GM12872 (cell line): Measurements from ENCODE around the gene AGAP2.

Experiments used
- CTCF ChIP-seq: IDR thresholded peaks from 3 replicates; pipeline ENCODE4 v1.5.1; 2011; ENCODE audit warnings: low read depth, mild to moderate bottlenecking, low read length, moderate library complexity; ENCODE audit not compliant: insufficient read depth

The AGAP2 gene

DNA sequence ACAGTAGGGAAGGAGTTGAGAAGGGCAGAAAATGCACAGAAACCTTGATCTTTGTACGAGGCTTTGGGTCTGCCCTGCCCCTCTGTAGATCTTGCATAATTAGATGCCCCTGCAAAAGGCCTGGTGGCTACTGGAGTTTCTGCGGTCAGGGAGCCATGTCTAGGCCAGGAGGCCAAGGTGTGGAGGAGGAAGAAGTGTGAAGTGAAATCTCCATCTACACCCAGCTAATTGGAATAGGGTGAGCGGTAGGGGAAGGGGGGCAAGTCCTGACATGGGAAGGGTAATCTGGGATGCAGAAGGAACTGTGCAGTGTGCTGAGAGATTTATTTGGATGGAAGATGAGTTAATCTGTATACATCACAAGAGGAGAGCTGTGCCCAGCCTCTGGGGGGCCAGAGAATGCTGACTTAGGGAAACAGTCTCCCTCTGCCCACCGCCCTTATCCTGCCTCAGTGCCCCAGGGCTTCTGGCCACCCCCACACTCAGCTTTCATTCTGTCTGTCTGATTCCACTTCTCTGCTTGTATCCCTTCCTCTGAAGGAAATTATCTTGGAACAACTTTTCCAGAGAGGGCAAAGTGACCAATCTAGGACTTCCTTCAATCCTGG is 23.0 kb upstream of the AGAP2 start:
- TF ChIP-seq CTCF = no peak

DNA sequence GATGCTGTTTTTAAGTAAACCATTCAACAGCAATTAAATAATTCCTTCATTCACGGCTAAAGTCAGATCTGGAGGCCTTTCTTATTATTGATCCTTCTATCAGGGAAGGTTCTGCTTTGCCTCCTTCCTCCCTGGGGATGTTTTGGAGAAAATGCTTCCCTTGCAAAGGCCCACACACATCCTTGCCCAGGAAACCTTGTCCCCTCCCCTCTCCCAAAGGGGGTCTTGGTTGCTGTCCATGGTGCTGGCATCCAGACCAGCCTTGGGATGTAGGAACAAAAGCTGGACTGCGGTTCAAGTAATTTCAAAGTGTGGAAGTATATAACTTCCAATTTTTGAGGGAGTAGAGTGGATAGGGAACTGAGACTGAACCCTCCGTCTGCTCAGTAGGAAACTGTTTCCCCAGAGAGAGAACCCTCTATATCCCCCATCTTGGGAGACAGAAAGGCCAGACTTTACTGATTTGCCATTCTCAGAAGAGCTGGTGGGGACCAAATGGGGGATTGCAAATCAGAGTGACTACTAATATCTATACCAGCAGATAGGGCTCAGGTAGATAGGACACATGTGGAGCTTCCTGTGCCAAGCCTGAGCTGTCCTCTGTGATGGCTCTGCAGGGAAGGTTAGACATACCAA is 21.9 kb upstream of the AGAP2 start:
- TF ChIP-seq CTCF = no peak

GRCh38 chr12:57759360-57759980 is 20.9 kb upstream of the AGAP2 start:
- peak; percentile 66 for TF ChIP-seq CTCF

- TF ChIP-seq CTCF = no peak
These were observed 20.2 kb upstream of the AGAP2 start for GRCh38 chr12:57758552-57759359.

DNA sequence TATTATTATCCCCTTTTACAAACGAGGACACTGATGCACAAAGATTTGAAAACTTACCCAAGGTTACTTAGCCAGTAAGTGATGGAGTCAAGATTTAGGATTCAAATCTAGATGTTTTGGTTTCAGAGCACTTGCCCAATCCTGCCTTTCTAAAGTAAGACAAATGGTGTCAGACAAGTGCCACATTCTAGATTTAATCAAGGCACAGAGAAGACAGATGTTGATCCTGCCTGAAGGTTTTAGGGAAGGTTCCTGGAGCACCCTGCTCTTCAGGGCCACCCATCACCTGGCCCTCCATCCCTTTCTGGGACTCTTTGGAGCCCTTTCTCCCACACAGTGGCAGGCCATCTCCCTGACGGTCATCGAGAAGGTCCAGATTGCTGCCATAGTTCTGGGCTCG is 19.2 kb upstream of the AGAP2 start:
- no peak for TF ChIP-seq CTCF

DNA sequence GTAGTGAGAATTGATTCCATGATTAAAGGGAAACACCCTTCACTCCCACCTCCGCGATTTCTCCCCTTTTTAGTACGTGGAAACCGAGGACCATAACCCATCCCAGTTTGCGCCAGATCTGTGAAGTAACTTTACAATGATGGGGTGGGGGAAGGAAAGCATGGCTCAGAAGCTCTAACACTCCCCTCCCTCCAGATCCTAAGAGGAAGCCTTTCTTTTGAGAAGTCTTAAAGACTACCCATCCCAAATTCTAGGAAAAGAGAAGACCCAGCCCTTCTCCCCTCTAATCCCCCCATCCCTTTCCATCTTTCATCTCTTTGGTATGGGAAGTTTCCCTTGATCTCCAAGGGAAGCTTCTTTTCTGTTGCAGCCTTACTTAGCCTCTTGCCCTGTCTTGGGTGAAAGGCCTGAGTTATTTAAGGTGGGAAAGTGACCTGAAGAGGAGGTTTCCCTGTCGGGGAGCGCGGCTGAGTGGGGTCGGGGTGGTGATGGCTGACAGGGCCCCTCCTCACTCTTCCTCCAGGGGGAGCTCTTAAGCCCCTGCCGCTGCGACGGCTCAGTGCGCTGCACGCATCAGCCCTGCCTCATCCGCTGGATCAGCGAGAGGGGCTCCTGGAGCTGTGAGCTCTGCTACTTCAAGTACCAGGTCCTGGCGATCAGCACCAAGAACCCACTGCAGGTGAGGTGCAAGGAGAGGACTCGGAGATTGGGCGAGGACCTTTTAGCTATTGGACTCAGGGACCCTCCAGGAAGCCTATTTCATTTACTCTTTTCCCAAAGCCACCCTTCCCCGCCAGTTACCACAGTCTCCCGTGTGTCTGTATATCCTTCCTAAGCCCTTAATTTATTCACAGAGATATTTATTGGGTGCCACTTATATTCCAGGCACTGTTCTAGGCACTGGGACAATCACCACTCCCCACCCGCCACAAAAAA is 18.1 kb upstream of the AGAP2 start:
- TF ChIP-seq CTCF = peak; percentile 94
